K562 (cell line): Measurements from ENCODE around the gene CAMK2D. TPM values are rescaled to one million over a fixed set of nuclear protein-coding genes. Genes with fewer than 3 reads are reported as not detected.

ENCODE experiments used
- ATAC-seq: fragments of 200-7000 bp; cut with Tn5 transposase; 3 replicates; pipeline ENCODE4 v1.9.1; 2020; ENCODE audit warnings: moderate library complexity
- BruUV-seq: library from RNA; stranded (reverse); fragments of 400-500 nt; replicated peaks from 2 replicates; lab custom pipeline; 2021; lab: Mats Ljungman, UMichigan
- CTCF ChIA-PET: fragments of 300-600 bp; formaldehyde crosslinking; extraction: SDS; loops from one replicate; lab custom pipeline; 2021; ENCODE audit warnings: low intra/inter-chr PET ratio; lab: Yijun Ruan, JAX
- POLR2A ChIA-PET: fragments of 300-600, 350-650 bp; sonication (Branson Sonifier 250); formaldehyde crosslinking; extraction: SDS; loops from one replicate; lab custom pipeline; 2021; ENCODE audit warnings: antibody characterized with exemption, inconsistent platforms; lab: Yijun Ruan, JAX
- DNase-seq, 4 experiments: peaks; one replicate each; pipeline versions ENCODE4 v3.0.0 to v3.0.0-alpha.2; 2011 to 2018; ENCODE audit warnings: low spot score in 3 of 4, mixed read lengths in 3 of 4; ENCODE audit errors: extremely low read depth in 1 of 4
- FAIRE-seq: peaks from 2 replicates; lab custom pipeline; 2011; peaks lifted over from hg19 to GRCh38; lab: Jason Lieb, UNC
- H2AFZ ChIP-seq: 2 replicates; pipeline ENCODE4 v1.6.0; 2011; ENCODE audit warnings: low read depth, low read length, control low read depth, inconsistent platforms
- H3K27ac ChIP-seq: fragments of 200-600 bp; 3 replicates; pipeline ENCODE4 v1.8.0; 2011; ENCODE audit warnings: low read depth, mild to moderate bottlenecking, control low read depth, inconsistent platforms, low read length, moderate library complexity, mixed read lengths; ENCODE audit errors: extremely low read depth
- H3K27me3 ChIP-seq, 2 experiments: fragments of 300-600 bp in 1 of 2; 2 replicates in 1 of 2; 3 replicates in 1 of 2; pipeline versions ENCODE4 v1.6.0 to v1.8.0; 2011; ENCODE audit warnings: inconsistent platforms in 2 of 2, low read length in 2 of 2, mild to moderate bottlenecking in 1 of 2, mixed read lengths in 1 of 2, moderate library complexity in 1 of 2; ENCODE audit not compliant: control insufficient read depth in 2 of 2, insufficient read depth in 2 of 2
- H3K36me3 ChIP-seq: fragments of 300-600 bp; 3 replicates; pipeline ENCODE4 v1.8.0; 2011; ENCODE audit warnings: mild to moderate bottlenecking, low read length, inconsistent platforms; ENCODE audit not compliant: control insufficient read depth, insufficient read depth
- H3K4me1 ChIP-seq, 2 experiments: fragments of 200-600 bp in 1 of 2; replicated peaks in 1 of 2; 2 replicates in 1 of 2; 3 replicates in 1 of 2; pipeline versions ENCODE4 v1.5.1 to v1.8.0; 2011; ENCODE audit warnings: inconsistent platforms in 2 of 2, low read length in 2 of 2, mild to moderate bottlenecking in 1 of 2, mixed read lengths in 1 of 2, moderate library complexity in 1 of 2; ENCODE audit not compliant: control insufficient read depth in 2 of 2, insufficient read depth in 2 of 2
- H3K4me2 ChIP-seq: 2 replicates; pipeline ENCODE4 v1.6.1; 2011; ENCODE audit warnings: low read length, control low read depth, inconsistent platforms, mixed read lengths; ENCODE audit not compliant: insufficient read depth
- H3K4me3 ChIP-seq: fragments of 200-600 bp; sonication (generic), shearing (Covaris generic); 2 replicates; pipeline ENCODE4 v1.5.1; 2016; ENCODE audit warnings: control low read depth, inconsistent platforms
- H3K79me2 ChIP-seq: fragments of 200-600 bp; 3 replicates; pipeline ENCODE4 v1.8.0; 2011; ENCODE audit warnings: low read length, inconsistent platforms; ENCODE audit not compliant: control insufficient read depth, insufficient read depth
- H3K9ac ChIP-seq, 2 experiments: 2 replicates each; pipeline versions ENCODE4 v1.6.0 to v1.6.1; 2011; ENCODE audit warnings: low read depth in 2 of 2, low read length in 2 of 2, control low read depth in 1 of 2, inconsistent platforms in 1 of 2, mild to moderate bottlenecking in 1 of 2, mixed read lengths in 1 of 2; ENCODE audit not compliant: insufficient read depth in 1 of 2
- H3K9me1 ChIP-seq: one replicate; pipeline ENCODE4 v1.6.0; 2011; ENCODE audit warnings: inconsistent platforms, mild to moderate bottlenecking, low read length, moderate library complexity; ENCODE audit not compliant: control insufficient read depth, insufficient read depth
- H3K9me3 ChIP-seq: replicated peaks from 2 replicates; pipeline ENCODE4 v1.5.1; 2011; ENCODE audit warnings: low read depth, low read length, inconsistent platforms; ENCODE audit not compliant: control insufficient read depth, insufficient read depth
- H4K20me1 ChIP-seq: replicated peaks from 2 replicates; pipeline ENCODE4 v1.6.1; 2011; ENCODE audit warnings: low read length, inconsistent platforms, mixed read lengths; ENCODE audit not compliant: control insufficient read depth, insufficient read depth
- DIDO1 ChIP-seq: fragments of 450-650 bp; IDR thresholded peaks from 2 replicates; pipeline ENCODE4 v1.6.1; 2016; ENCODE audit warnings: low read depth, missing biosample characterization, missing genetic modification characterization
- ELF1 ChIP-seq: fragments of 200-800 bp; sonication (Bioruptor generic); IDR thresholded peaks from 2 replicates; pipeline ENCODE4 v1.6.1; 2016; ENCODE audit warnings: missing genetic modification characterization, missing compliant biosample characterization
- GATAD2B ChIP-seq: fragments of 450-650 bp; IDR thresholded peaks from 2 replicates; pipeline ENCODE4 v1.6.1; 2017; ENCODE audit warnings: mild to moderate bottlenecking, borderline replicate concordance
- PHF21A ChIP-seq: fragments of 450-650 bp; IDR thresholded peaks from 2 replicates; pipeline ENCODE4 v1.6.1; 2017; ENCODE audit warnings: low read depth, borderline replicate concordance
- RERE ChIP-seq: sonication (generic); formaldehyde crosslinking; IDR thresholded peaks from 2 replicates; pipeline ENCODE4 v1.8.0; 2023; ENCODE audit warnings: missing genetic modification reagents, mild to moderate bottlenecking, borderline replicate concordance
- RREB1 ChIP-seq: fragments of 250-450 bp; sonication (Bioruptor Pico); IDR thresholded peaks from 2 replicates; pipeline ENCODE4 v1.4.0; 2020
- STAG1 ChIP-seq: sonication (generic); formaldehyde crosslinking; IDR thresholded peaks from 2 replicates; pipeline ENCODE4 v1.5.0; 2020; ENCODE audit warnings: missing genetic modification reagents, borderline replicate concordance
- THRA ChIP-seq: fragments of 450-650 bp; IDR thresholded peaks from 2 replicates; pipeline ENCODE4 v1.6.1; 2017; ENCODE audit warnings: mild to moderate bottlenecking, moderate library complexity
- U2AF2 ChIP-seq: fragments of 200-400 bp; formaldehyde crosslinking; optimal IDR thresholded peaks from 2 replicates; pipeline ENCODE3; 2017; ENCODE audit warnings: low read depth, mild to moderate bottlenecking, low read length
- in situ Hi-C: fragments of 300-500 bp; cut with MboI; formaldehyde crosslinking; loops from 4 replicates; pipeline ENCODE4 v1.15.0; 2018; ENCODE audit warnings: inconsistent platforms, mixed read lengths
- intact Hi-C: fragments of 100-400 bp; cut with micrococcal nuclease; formaldehyde crosslinking; loops from 2 replicates; pipeline ENCODE4 v1.14.2; 2022
- polyA plus RNA-seq, 8 experiments: library from polyadenylated mRNA; depleted of rRNA in 4 of 8; stranded (reverse) in 5 of 8; unstranded in 3 of 8; fragments of >200 nt; fragmentation: Nextera tagmentation in 2 of 8; fragmentation: Illumina TruSeq in 1 of 8; extraction: Ambion mirVana in 2 of 8; extraction: Trizol in 1 of 8; gene quantifications; 2 replicates each; pipeline versions ENCODE4 v1.2.1 to v1.2.3, GENCODE V29; 2011 to 2014; ENCODE audit warnings: inconsistent platforms in 1 of 8, missing spikeins in 1 of 8
- total RNA-seq, 7 experiments: library from RNA; depleted of rRNA in 6 of 7; stranded (reverse); fragments of >200 nt in 6 of 7; fragmentation: Illumina TruSeq in 2 of 7; extraction: Trizol in 2 of 7; gene quantifications; 2 replicates each; pipeline versions ENCODE4 v1.2.1 to v1.2.3, GENCODE V29; 2011 to 2021; ENCODE audit warnings: low replicate concordance in 1 of 7

Gene CAMK2D
- total and polyA plus RNA-seq, 9 of the 15 experiments (the other 6 are each of a cell fraction or from before 2014, with no cell fraction given) = 0.01 to 0.33 (median 0.04) TPM; not detected in 2

GRCh38 chr4:113733685-113734084 lies 27.9 kb downstream of the CAMK2D start:
- intact Hi-C loops = no loop called here
- H3K4me2 ChIP-seq = no peak overlapping the region
- H3K79me2 ChIP-seq = no peaks in the 10 kb centered on the region
- H3K27me3 ChIP-seq = no peaks in the 10 kb centered on the region
- FAIRE-seq = no peak
- no peak overlapping the region for H2AFZ ChIP-seq
- no peak overlapping the region for H3K27ac ChIP-seq
- no peaks in the 10 kb centered on the region for H3K9me1 ChIP-seq
- BruUV-seq = no TSS peak
- no peak overlapping the region for H3K9ac ChIP-seq
- H4K20me1 ChIP-seq = no peaks in the 10 kb centered on the region
- H3K4me3 ChIP-seq = no peak overlapping the region
- no peak for DNase-seq
- ChIA-PET CTCF (no interaction called here), POLR2A (no interaction called here)
- H3K36me3 ChIP-seq = no peaks in the 10 kb centered on the region
- H3K4me1 ChIP-seq = no peaks in the 10 kb centered on the region
- in situ Hi-C loops = no loop called here
- no peaks in the 10 kb centered on the region for H3K9me3 ChIP-seq
- ATAC-seq = no peak
- TF ChIP-seq THRA = no peak
- no peak for TF ChIP-seq U2AF2
- no peak for TF ChIP-seq DIDO1 (tag)
- no peak for TF ChIP-seq STAG1 (CRISPR knock-in tag)
- no peak for TF ChIP-seq ELF1 (tag)
- no peak for TF ChIP-seq GATAD2B
- no peak for TF ChIP-seq RERE (CRISPR knock-in tag)
- no peak for TF ChIP-seq RREB1 (CRISPR knock-in tag)
- TF ChIP-seq PHF21A = no peak
